Lung (tissue), 12 donors: ENCODE results near the gene SCNN1G. TPM values are rescaled to one million over a fixed set of nuclear protein-coding genes. Genes with fewer than 3 reads are reported as not detected.

Source experiments
- ATAC-seq: fragments of 200-7000 bp; cut with Tn5 transposase; one replicate; pipeline ENCODE4 v1.9.1; 2020; ENCODE audit warnings: moderate number of reproducible peaks; ENCODE audit not compliant: insufficient read depth, low FRiP score
- DNase-seq, 3 donors: peaks; one replicate each; pipeline ENCODE4 v3.0.0-alpha.2; 2013 to 2017
- H3K27ac ChIP-seq, 2 donors: one replicate each; pipeline ENCODE4 v1.5.1; 2013; ENCODE audit warnings: mild to moderate bottlenecking in 2 of 2, moderate library complexity in 2 of 2, control low read depth in 1 of 2, inconsistent platforms in 1 of 2, low read depth in 1 of 2, low read length in 1 of 2
- H3K27me3 ChIP-seq, 3 donors: one replicate each; pipeline ENCODE4 v1.5.1; 2013; ENCODE audit warnings: low read length in 2 of 3; ENCODE audit not compliant: control insufficient read depth in 3 of 3, insufficient read depth in 3 of 3
- H3K36me3 ChIP-seq, 4 donors: one replicate each; pipeline ENCODE4 v1.5.1; 2013; ENCODE audit warnings: low read length in 4 of 4, mild to moderate bottlenecking in 1 of 4, moderate library complexity in 1 of 4; ENCODE audit not compliant: control insufficient read depth in 4 of 4, insufficient read depth in 4 of 4
- H3K4me1 ChIP-seq, 5 donors: one replicate each; pipeline ENCODE4 v1.5.1; 2013; ENCODE audit warnings: low read length in 5 of 5, mild to moderate bottlenecking in 2 of 5, moderate library complexity in 1 of 5; ENCODE audit not compliant: control insufficient read depth in 5 of 5, insufficient read depth in 5 of 5
- H3K4me3 ChIP-seq: one replicate; pipeline ENCODE4 v1.5.1; 2013; ENCODE audit warnings: mild to moderate bottlenecking, control low read depth, moderate library complexity
- H3K9ac ChIP-seq, 2 donors: one replicate each; pipeline ENCODE4 v1.5.1; 2013; ENCODE audit warnings: low read length in 2 of 2, control low read depth in 1 of 2; ENCODE audit not compliant: insufficient read depth in 1 of 2
- H3K9me3 ChIP-seq, 4 donors: one replicate each; pipeline ENCODE4 v1.5.1; 2013; ENCODE audit warnings: low read length in 3 of 4, mild to moderate bottlenecking in 1 of 4, moderate library complexity in 1 of 4; ENCODE audit not compliant: control insufficient read depth in 4 of 4, insufficient read depth in 3 of 4
- CTCF ChIP-seq: IDR thresholded peaks from 2 replicates; pipeline ENCODE4 v1.5.1; 2012; ENCODE audit warnings: mild to moderate bottlenecking; ENCODE audit errors: control extremely low read depth, extremely low read depth
- WGBS, 2 donors: extraction: QIAGEN DNeasy Blood & Tissue Kit; methylation state at CpG; one replicate each; pipeline ENCODE4 v1.1.7; 2013; 5-methylcytosine and 5-hydroxymethylcytosine counted together
- polyA plus RNA-seq, 2 donors: library from polyadenylated mRNA; stranded (reverse); fragments of 200-250 nt; gene quantifications; one replicate each; pipeline ENCODE4 v1.2.1, GENCODE V29; 2013
- total RNA-seq, 2 donors: library from RNA; depleted of rRNA in 1 of 2; stranded (reverse); fragments of >200 nt in 1 of 2; gene quantifications; one replicate each; pipeline ENCODE4 v1.2.1, GENCODE V29; 2014 to 2021
- donor health status: control.
- donor health status: control.
- donor health status: Bipolar disorder and iron deficiency.
- donor health status: healthy.
- donor health status: DM: yes; HTN: yes; CAD: no.

The SCNN1G gene
- total and polyA plus RNA-seq, 4 donors, result 7.3 to 16.8 (median 11.3) TPM

- no peak overlapping the region for H3K4me3 ChIP-seq
- H3K27me3 ChIP-seq, result no peaks in the 10 kb centered on the region
- peaks cover 0 to 2% (median 0%) of the 10 kb centered on the region in 4 donors for H3K9me3 ChIP-seq
- WGBS, 2 donors, result 81 to 93% methylated on average over 6 of the region's 6 CpGs
- H3K4me1 ChIP-seq, result no peaks in the 10 kb centered on the region
- DNase-seq, result no peak
- no peak for ATAC-seq
- H3K36me3 ChIP-seq, result no peaks in the 10 kb centered on the region
- no peak overlapping the region for H3K9ac ChIP-seq
- no peak overlapping the region for H3K27ac ChIP-seq
- no peak for TF ChIP-seq CTCF
Observed at GRCh38 chr16:23245268-23245667, 62.7 kb downstream of the SCNN1G start.

DNA sequence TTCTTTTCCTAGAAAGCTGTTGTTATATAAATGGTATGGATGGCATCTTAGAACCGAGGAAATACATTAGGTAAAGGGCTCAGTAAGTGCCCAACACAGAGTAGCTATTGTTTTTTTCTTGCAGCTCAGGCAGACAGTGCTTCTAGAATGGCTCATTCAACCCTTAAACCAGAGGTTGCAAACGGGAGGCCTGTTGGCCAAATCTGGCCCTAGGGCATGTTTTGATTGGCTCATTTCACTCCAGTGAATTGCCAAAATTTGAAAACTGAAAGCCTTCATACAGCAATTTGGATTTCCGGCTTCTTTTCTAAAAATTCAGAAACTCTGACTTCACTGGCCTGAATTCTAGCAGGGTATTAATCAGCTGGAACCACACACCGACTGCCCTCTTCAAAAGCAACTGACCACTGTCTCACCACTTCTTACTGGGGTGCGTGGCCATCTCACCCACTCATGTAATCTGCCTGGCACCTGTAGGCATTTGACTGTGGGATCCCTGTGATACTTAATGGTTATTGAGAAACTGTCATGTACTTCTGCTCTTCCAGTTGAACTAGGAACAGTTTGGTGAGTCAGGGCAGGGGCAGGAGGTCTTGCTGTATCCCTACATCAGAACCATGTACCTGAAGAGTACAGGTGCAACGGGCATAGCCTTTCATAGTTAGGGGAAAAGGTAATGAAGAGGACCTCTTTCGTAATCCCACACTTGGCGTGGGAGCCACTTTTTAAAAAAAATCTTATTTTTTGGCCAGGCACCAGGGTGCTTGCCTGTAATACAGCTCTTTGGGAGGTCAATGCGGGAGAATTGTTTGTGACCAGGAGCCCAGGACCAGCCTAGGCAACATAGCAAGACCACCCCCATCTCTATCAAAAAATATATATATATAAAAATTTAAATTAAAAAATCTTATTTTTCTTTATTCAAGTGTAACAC lies 66.0 kb downstream of the SCNN1G start:
- Histone ChIP-seq H3K9ac (no peak overlapping the region), H3K9me3 (peaks cover 0 to 2% (median 0%) of the 10 kb centered on the region in 4 donors), H3K4me1 (no peaks in the 10 kb centered on the region), H3K4me3 (no peak overlapping the region), H3K36me3 (no peaks in the 10 kb centered on the region), H3K27me3 (no peaks in the 10 kb centered on the region), H3K27ac (no peak overlapping the region)
- DNase-seq (no peak), ATAC-seq (no peak)
- no peak for TF ChIP-seq CTCF
- WGBS, 2 donors, result 63 to 76% methylated on average over 9 of the region's 9 CpGs

DNA sequence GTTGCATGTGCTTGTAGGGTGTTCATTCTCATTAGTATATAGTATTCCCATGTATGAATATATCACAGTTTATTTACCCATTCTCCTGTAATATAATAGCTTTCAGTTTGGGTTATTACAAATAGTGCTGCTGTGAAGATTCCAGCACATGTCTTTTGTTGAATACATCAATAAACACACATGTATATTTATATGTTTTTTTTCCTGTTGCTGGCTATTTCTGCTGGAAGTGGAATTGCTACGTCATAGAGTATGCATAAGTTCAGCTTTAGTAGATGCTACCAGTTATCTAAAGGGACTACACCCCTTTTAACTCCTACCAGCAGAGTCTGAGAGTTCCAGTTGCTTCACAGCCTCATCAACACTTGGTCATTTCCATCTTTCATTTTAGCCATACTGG lies 67.3 kb downstream of the SCNN1G start:
- Histone ChIP-seq H3K4me3 (no peak overlapping the region), H3K4me1 (no peaks in the 10 kb centered on the region), H3K36me3 (no peaks in the 10 kb centered on the region), H3K9me3 (no peaks in the 10 kb centered on the region), H3K27me3 (no peaks in the 10 kb centered on the region), H3K27ac (no peak overlapping the region), H3K9ac (no peak overlapping the region)
- DNase-seq (no peak), ATAC-seq (no peak)
- TF ChIP-seq CTCF, result no peak
- 69 to 93% methylated on average over 1 of the region's 1 CpG for WGBS, 2 donors
